T follicular helper cell (primary cell): ENCODE measurements around the gene CHMP1B.

Experiments used
- DNase-seq: peaks from one replicate; pipeline ENCODE4 v3.0.0-alpha.2; 2020; ENCODE audit warnings: low read depth

Gene CHMP1B

GRCh38 chr18:11902522-11903292, 51.5 kb downstream of the CHMP1B start:
- no peak for DNase-seq
